ENCODE measurements around the gene IL18RAP.

DNA sequence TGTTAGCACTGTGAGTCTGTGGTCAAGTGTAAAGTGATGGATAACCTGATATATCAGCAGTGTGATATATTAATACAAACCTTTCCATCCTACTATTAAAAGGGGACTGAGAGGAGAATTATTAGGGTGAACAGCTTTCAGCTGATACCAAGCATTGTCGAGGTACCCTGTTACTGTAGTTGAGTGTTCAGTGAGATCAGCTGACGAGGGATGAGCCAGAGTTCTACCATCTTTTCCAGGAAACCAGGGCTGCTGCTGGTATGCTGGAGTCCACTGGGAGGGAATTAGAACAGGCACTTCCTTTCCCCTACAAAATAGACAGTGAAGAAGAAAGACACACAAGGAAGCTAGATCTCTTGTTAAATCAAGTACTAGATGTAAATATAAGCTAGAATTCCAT lies 408 bp downstream of the IL18RAP start:
- no peak for TF ChIP-seq ZBTB21 (CRISPR knock-in tag; IDR thresholded peaks at IDR 0.05; ENCODE audit: borderline replicate concordance)
- TF ChIP-seq, protein P1, sequence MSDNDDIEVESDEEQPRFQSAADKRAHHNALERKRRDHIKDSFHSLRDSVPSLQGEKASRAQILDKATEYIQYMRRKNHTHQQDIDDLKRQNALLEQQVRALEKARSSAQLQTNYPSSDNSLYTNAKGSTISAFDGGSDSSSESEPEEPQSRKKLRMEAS (CRISPR knock-in tag; IDR thresholded peaks at IDR 0.05): no peak
- TF ChIP-seq, protein P2, sequence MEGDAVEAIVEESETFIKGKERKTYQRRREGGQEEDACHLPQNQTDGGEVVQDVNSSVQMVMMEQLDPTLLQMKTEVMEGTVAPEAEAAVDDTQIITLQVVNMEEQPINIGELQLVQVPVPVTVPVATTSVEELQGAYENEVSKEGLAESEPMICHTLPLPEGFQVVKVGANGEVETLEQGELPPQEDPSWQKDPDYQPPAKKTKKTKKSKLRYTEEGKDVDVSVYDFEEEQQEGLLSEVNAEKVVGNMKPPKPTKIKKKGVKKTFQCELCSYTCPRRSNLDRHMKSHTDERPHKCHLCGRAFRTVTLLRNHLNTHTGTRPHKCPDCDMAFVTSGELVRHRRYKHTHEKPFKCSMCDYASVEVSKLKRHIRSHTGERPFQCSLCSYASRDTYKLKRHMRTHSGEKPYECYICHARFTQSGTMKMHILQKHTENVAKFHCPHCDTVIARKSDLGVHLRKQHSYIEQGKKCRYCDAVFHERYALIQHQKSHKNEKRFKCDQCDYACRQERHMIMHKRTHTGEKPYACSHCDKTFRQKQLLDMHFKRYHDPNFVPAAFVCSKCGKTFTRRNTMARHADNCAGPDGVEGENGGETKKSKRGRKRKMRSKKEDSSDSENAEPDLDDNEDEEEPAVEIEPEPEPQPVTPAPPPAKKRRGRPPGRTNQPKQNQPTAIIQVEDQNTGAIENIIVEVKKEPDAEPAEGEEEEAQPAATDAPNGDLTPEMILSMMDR (IDR thresholded peaks at IDR 0.05): no peak
- no peak for TF ChIP-seq FOXJ3 (CRISPR knock-in tag; IDR thresholded peaks at IDR 0.05; ENCODE audit: borderline replicate concordance)
- TF ChIP-seq ELF4 (CRISPR knock-in tag; IDR thresholded peaks at IDR 0.05; ENCODE audit: low read depth): no peak

Data from WTC11 (cell line).